H1 (cell line): ENCODE results near the gene TSC22D3. TPM values are rescaled to one million over a fixed set of nuclear protein-coding genes. Genes with fewer than 3 reads are reported as not detected.
"Not testable (repeated sequence)": the region's sequence is repeated elsewhere in the genome, so short reads cannot be mapped to it uniquely, and the experiment has no call there.

Experiments used
- CTCF ChIA-PET: fragments of 300-600 bp; sonication (Branson Sonifier 250); formaldehyde crosslinking; loops from one replicate; lab custom pipeline; 2021; ENCODE audit not compliant: partially characterized antibody; lab: Charles Lee
- POLR2A ChIA-PET: fragments of 300-600 bp; sonication (Branson Sonifier 250); formaldehyde crosslinking; loops from one replicate; lab custom pipeline; 2021; ENCODE audit warnings: inconsistent platforms; ENCODE audit not compliant: partially characterized antibody; lab: Charles Lee
- DNase-seq, 2 experiments: peaks; one replicate each; pipeline versions ENCODE4 v3.0.0 to v3.0.0-alpha.2; 2010 to 2022; ENCODE audit warnings: low spot score in 2 of 2, low read depth in 1 of 2, mixed read lengths in 1 of 2
- FAIRE-seq: peaks from 2 replicates; lab custom pipeline; 2011; peaks lifted over from hg19 to GRCh38; lab: Jason Lieb, UNC
- H2AFZ ChIP-seq: 2 replicates; pipeline ENCODE4 v1.8.1; 2012; ENCODE audit warnings: low read length, inconsistent platforms
- H2AK5ac ChIP-seq: 2 replicates; pipeline ENCODE4 v1.6.1; 2013; ENCODE audit warnings: low read depth, low read length
- H2BK120ac ChIP-seq: replicated peaks from 2 replicates; pipeline ENCODE3; 2013; ENCODE audit warnings: low read depth, low read length, inconsistent platforms
- H2BK12ac ChIP-seq: 2 replicates; pipeline ENCODE4 v1.6.1; 2013; ENCODE audit warnings: low read depth, low read length
- H2BK15ac ChIP-seq: 2 replicates; pipeline ENCODE4 v1.6.1; 2013; ENCODE audit warnings: low read length
- H2BK20ac ChIP-seq: 2 replicates; pipeline ENCODE4 v1.6.1; 2013; ENCODE audit warnings: low read length
- H2BK5ac ChIP-seq: 2 replicates; pipeline ENCODE4 v1.6.1; 2013; ENCODE audit warnings: low read depth, low read length
- H3K14ac ChIP-seq: 2 replicates; pipeline ENCODE4 v1.6.1; 2013; ENCODE audit warnings: inconsistent platforms; ENCODE audit not compliant: insufficient read length
- H3K18ac ChIP-seq: 2 replicates; pipeline ENCODE4 v1.6.1; 2013; ENCODE audit warnings: low read length; ENCODE audit errors: extremely low read depth
- H3K23ac ChIP-seq: 2 replicates; pipeline ENCODE4 v1.6.1; 2013; ENCODE audit warnings: inconsistent platforms; ENCODE audit not compliant: insufficient read length
- H3K23me2 ChIP-seq: 2 replicates; pipeline ENCODE4 v1.6.1; 2013; ENCODE audit warnings: low read depth, low read length
- H3K27ac ChIP-seq: 2 replicates; pipeline ENCODE4 v1.6.1; 2011; ENCODE audit warnings: low read depth, low read length, inconsistent platforms
- H3K27me3 ChIP-seq, 4 experiments: replicated peaks in 1 of 4; 1 replicate in 1 of 4; 2 replicates in 3 of 4; pipeline versions ENCODE4 v1.6.1 to v1.8.1; 2011 to 2013; ENCODE audit warnings: low read length in 3 of 4, mild to moderate bottlenecking in 3 of 4, inconsistent platforms in 2 of 4, mixed read lengths in 2 of 4, moderate library complexity in 1 of 4; ENCODE audit not compliant: control insufficient read depth in 3 of 4, insufficient read depth in 3 of 4; ENCODE audit errors: extremely low read depth in 1 of 4
- H3K36me3 ChIP-seq, 4 experiments: 2 replicates each; pipeline versions ENCODE4 v1.6.1 to v1.8.1; 2011 to 2013; ENCODE audit warnings: mild to moderate bottlenecking in 4 of 4, low read length in 3 of 4, moderate library complexity in 2 of 4, control low read depth in 1 of 4, inconsistent platforms in 1 of 4; ENCODE audit not compliant: insufficient read depth in 4 of 4, control insufficient read depth in 2 of 4
- H3K4ac ChIP-seq: replicated peaks from 2 replicates; pipeline ENCODE3; 2013; ENCODE audit warnings: low read length, low read depth, mixed read lengths, inconsistent platforms; ENCODE audit not compliant: insufficient read length
- H3K4me1 ChIP-seq, 4 experiments: replicated peaks in 1 of 4; 1 replicate in 1 of 4; 2 replicates in 3 of 4; pipeline versions ENCODE4 v1.6.1 to v1.8.1; 2011 to 2013; ENCODE audit warnings: low read length in 3 of 4, inconsistent platforms in 2 of 4, mixed read lengths in 1 of 4; ENCODE audit not compliant: insufficient read depth in 4 of 4, control insufficient read depth in 3 of 4
- H3K4me2 ChIP-seq, 2 experiments: 2 replicates each; pipeline versions ENCODE4 v1.6.1 to v1.8.1; 2011 to 2013; ENCODE audit warnings: low read depth in 2 of 2, low read length in 2 of 2, control low read depth in 1 of 2, inconsistent platforms in 1 of 2, mild to moderate bottlenecking in 1 of 2; ENCODE audit not compliant: insufficient read depth in 1 of 2
- H3K4me3 ChIP-seq, 4 experiments: fragments of 200-600, 300-600 bp in 1 of 4; sonication (generic), shearing (Covaris generic), sonication (Bioruptor Twin) in 1 of 4; 2 replicates each; pipeline versions ENCODE4 v1.5.1 to v1.8.1; 2011 to 2016; ENCODE audit warnings: low read length in 4 of 4, low read depth in 3 of 4, control low read depth in 2 of 4, inconsistent platforms in 2 of 4, mild to moderate bottlenecking in 2 of 4, mixed read lengths in 1 of 4, moderate library complexity in 1 of 4; ENCODE audit not compliant: insufficient read depth in 2 of 4; ENCODE audit errors: extremely low read depth in 1 of 4
- H3K56ac ChIP-seq: replicated peaks from 2 replicates; pipeline ENCODE3; 2013; ENCODE audit warnings: low read depth, mild to moderate bottlenecking, mixed read lengths, low read length, inconsistent platforms; ENCODE audit not compliant: insufficient read length
- H3K79me1 ChIP-seq: 2 replicates; pipeline ENCODE4 v1.6.1; 2013; ENCODE audit warnings: low read depth, low read length, control low read depth
- H3K79me2 ChIP-seq, 2 experiments: 2 replicates each; pipeline versions ENCODE4 v1.6.1 to v1.8.1; 2012 to 2013; ENCODE audit warnings: low read length in 2 of 2, mild to moderate bottlenecking in 2 of 2, inconsistent platforms in 1 of 2; ENCODE audit not compliant: insufficient read depth in 2 of 2, control insufficient read depth in 1 of 2
- H3K9ac ChIP-seq, 4 experiments: replicated peaks in 1 of 4; 1 replicate in 1 of 4; 2 replicates in 3 of 4; pipeline versions ENCODE4 v1.6.1 to v1.8.1; 2011 to 2013; ENCODE audit warnings: low read depth in 3 of 4, low read length in 3 of 4, control low read depth in 2 of 4, mild to moderate bottlenecking in 2 of 4, moderate library complexity in 2 of 4, inconsistent platforms in 1 of 4; ENCODE audit errors: extremely low read depth in 1 of 4
- H3K9me3 ChIP-seq, 2 experiments: 2 replicates each; pipeline versions ENCODE4 v1.6.1 to v1.8.1; 2012 to 2013; ENCODE audit warnings: mild to moderate bottlenecking in 2 of 2, moderate library complexity in 2 of 2, control low read depth in 1 of 2, inconsistent platforms in 1 of 2, low read depth in 1 of 2, low read length in 1 of 2, mixed read lengths in 1 of 2; ENCODE audit not compliant: insufficient read depth in 2 of 2
- H4K20me1 ChIP-seq, 2 experiments: replicated peaks in 1 of 2; 2 replicates each; pipeline versions ENCODE3 to v1.8.1; 2011 to 2013; ENCODE audit warnings: inconsistent platforms in 2 of 2, low read length in 2 of 2, mild to moderate bottlenecking in 1 of 2; ENCODE audit not compliant: insufficient read depth in 2 of 2, control insufficient read depth in 1 of 2
- H4K5ac ChIP-seq: 2 replicates; pipeline ENCODE4 v1.6.1; 2013; ENCODE audit warnings: low read length, low read depth, mixed read lengths, inconsistent platforms; ENCODE audit not compliant: insufficient read length
- H4K8ac ChIP-seq: 2 replicates; pipeline ENCODE4 v1.8.0; 2013; ENCODE audit warnings: mild to moderate bottlenecking, moderate library complexity, low read length, inconsistent platforms; ENCODE audit not compliant: insufficient read depth; ENCODE audit errors: extremely low read depth
- H4K91ac ChIP-seq: replicated peaks from 2 replicates; pipeline ENCODE3; 2013; ENCODE audit warnings: low read length, mixed read lengths, inconsistent platforms; ENCODE audit not compliant: insufficient read length
- WGBS, 2 experiments: shearing (Covaris generic) in 1 of 2; methylation state at CpG; one replicate each; pipeline versions ENCODE4 v1.1.6 to v1.1.7; 2013 to 2015; ENCODE audit warnings: low lambda C conversion rate in 2 of 2, mixed read lengths in 2 of 2, inconsistent platforms in 1 of 2, low coverage in 1 of 2, missing lambda C conversion rate in 1 of 2; ENCODE audit not compliant: insufficient replicate concordance in 2 of 2, insufficient coverage in 1 of 2, insufficient read length in 1 of 2; ENCODE audit errors: extremely low coverage in 1 of 2, missing lambda C conversion rate in 1 of 2; 5-methylcytosine and 5-hydroxymethylcytosine counted together
- polyA plus RNA-seq, 7 experiments: library from polyadenylated mRNA; depleted of rRNA in 3 of 7; stranded (reverse) in 5 of 7; unstranded in 2 of 7; fragments of >200 nt in 5 of 7; fragments of 200-250 nt in 2 of 7; gene quantifications; 1 replicate in 5 of 7; 2 replicates in 1 of 7; 4 replicates in 1 of 7; pipeline versions ENCODE4 v1.2.1 to v1.2.3, GENCODE V29; 2011 to 2013; ENCODE audit warnings: missing spikeins in 2 of 7, mixed read lengths in 2 of 7
- total RNA-seq: library from RNA; stranded (reverse); fragmentation: NEBNext Ultra II Directional; extraction: Animal tissue kit (Norgen Biotek cat#: 25700); gene quantifications from 2 replicates; pipeline ENCODE4 v1.2.1, GENCODE V29; 2021

TSC22D3 gene
- total and polyA plus RNA-seq, 2 of the 8 experiments (the other 6 are each of a cell fraction or from before 2014, with no cell fraction given) = 7.6 to 12.9 TPM

- H3K9me3 ChIP-seq, H3K23me2 ChIP-seq, H2BK12ac ChIP-seq, H3K23ac ChIP-seq, H3K14ac ChIP-seq, H2BK15ac ChIP-seq, H2BK5ac ChIP-seq, H2AFZ ChIP-seq, H3K79me1 ChIP-seq, H3K9ac ChIP-seq, H3K27ac ChIP-seq, H3K56ac ChIP-seq, H3K79me2 ChIP-seq, H4K8ac ChIP-seq, H3K4ac ChIP-seq, H3K18ac ChIP-seq, DNase-seq, H3K4me3 ChIP-seq, H3K36me3 ChIP-seq, H2BK20ac ChIP-seq, H4K20me1 ChIP-seq, H2AK5ac ChIP-seq, H3K4me2 ChIP-seq, H4K91ac ChIP-seq, H3K27me3 ChIP-seq, FAIRE-seq, H2BK120ac ChIP-seq, H3K4me1 ChIP-seq, H4K5ac ChIP-seq: not testable (repeated sequence)
- ChIA-PET POLR2A (interaction anchor here (1.6 to 1.7 kb wide), 2 partner anchors 11 to 63 kb away, joined by 4 to 11 read pairs; no protein-coding TSS in a partner anchor), CTCF (interaction anchor here (0.5 to 29.5 kb wide), 6 partner anchors 9 to 279 kb away, joined by 3 to 325 read pairs (median 14); partner anchors contain the start of genes NCBP2L and TSC22D3)
- WGBS, 2 experiments = 96% methylated on average over 4 of the region's 5 CpGs; no CpG with 5 or more reads in 1 of the 2 experiments
These were observed 106.9 kb downstream of the TSC22D3 start for GRCh38 chrX:107668710-107669109.
